GM21825 (cell line): Measurements from ENCODE around the gene PRR5L.
"Not testable (repeated sequence)": the region's sequence is repeated elsewhere in the genome, so short reads cannot be mapped to it uniquely, and the experiment has no call there.

ENCODE experiments used
- ATAC-seq: cut with Tn5 transposase; IDR thresholded peaks from one replicate; pipeline ENCODE4 v1.9.1; 2021; ENCODE audit warnings: mild to moderate bottlenecking, moderate library complexity; ENCODE audit not compliant: unreplicated experiment

The PRR5L gene

DNA sequence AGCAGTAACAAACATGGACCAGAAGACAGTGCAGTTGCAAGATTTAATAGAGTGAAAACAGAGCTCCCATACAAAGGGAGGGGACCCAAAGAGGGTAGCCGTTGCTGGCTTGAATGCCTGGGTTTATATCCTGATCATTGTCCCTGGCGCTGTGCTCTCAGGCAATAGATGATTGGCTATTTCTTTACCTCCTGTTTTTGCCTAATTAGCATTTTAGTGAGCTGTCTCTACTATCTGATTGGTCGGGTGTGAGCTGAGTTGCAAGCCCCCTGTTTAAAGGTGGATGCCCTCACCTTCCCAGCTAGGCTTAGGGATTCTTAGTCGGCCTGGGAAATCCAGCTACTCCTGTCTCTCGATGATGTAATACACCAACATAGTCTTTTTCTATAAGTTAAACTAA is 29.3 kb downstream of the PRR5L start:
- not testable (repeated sequence) for ATAC-seq

DNA sequence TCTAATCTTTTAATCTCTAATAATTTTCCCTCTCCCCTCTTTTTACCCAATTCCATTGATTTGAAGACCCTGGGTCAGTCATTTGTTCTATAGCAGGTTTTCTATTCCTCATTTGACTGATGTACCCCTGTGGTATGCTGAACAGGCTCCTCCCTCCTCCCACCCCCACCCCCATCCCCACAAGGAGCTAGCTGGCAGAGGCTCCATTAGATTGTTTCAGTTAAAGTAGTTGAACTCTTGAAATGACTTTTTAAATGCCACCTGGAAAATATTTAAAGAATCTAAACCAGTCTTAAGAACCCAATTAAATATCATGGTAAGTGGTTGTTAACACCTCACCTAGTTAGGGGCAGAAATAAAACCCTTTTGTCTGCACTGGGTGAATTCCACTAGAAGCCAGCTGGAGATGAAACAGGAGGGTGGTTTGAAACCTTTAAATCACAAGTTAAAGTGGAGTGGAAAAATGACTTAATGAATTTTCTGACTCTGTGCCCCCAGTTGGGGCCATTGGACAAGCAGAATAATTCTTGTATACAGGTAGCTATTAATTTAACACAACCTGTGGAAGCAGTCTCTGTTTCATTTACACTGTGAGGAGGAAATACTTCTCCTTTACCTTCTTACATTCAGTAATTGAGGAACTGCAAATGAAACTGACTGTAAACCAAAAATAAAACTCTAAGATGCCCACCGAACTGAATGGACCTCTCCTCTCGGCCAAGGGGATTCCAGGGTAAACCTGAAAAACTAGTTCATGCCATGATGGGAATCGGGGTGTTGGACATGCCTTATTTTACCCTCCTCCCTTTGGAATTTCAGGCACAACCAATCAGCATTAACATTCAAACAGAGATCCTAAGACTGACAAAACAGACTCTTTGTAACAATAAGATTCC is 30.7 kb downstream of the PRR5L start:
- ATAC-seq, result peak; percentile 75

DNA sequence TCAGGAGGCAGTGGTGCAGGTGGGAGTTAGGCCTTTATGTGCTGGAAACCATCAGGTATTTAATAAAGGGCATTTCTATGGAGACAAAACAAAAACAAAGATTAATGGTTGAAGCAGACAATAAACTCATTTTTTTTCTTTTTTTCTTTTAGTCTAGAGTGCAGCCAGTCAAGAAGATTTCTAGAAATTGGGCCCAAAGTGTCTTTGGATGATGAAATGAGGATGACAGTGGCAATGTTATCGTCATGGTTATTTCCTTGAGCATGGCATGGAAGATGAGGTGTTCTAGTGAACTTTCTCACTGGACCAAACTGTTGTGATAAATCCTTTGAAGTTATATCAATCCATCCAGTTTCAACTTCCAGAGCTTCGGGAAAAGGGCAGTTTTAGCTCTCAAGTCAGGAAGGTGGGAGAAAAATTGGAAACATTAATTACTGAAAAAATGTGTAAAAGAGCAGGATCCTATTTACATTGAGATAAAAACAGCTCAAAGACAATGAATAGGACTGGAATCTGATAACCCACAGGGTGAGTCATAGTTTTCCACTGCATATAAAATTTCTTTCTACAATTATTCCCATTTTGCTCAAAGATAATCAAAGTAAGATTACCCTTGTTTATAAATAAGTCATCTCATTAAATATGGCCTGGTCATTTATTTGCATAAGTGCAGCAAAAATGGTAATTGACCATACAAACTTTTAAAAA is 33.0 kb downstream of the PRR5L start:
- no peak for ATAC-seq

DNA sequence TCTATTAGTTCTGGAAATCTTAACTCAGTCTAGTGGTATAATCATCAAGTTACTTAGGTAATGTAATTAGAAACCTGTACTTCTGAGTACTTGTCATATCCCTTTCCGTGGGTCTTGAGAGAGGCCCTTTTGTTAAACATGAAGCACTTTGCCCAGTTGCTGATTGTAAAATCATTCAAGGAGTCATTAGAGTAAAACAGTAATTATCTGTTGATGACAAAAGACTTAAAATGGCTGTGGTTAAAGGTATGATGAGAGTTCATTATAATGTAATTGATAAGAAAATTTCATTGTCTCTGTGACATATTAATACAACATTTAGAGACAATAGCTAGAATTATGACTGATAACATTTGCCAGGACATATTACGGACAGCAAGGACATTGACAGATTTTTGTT is 34.3 kb downstream of the PRR5L start:
- ATAC-seq, result no peak

DNA sequence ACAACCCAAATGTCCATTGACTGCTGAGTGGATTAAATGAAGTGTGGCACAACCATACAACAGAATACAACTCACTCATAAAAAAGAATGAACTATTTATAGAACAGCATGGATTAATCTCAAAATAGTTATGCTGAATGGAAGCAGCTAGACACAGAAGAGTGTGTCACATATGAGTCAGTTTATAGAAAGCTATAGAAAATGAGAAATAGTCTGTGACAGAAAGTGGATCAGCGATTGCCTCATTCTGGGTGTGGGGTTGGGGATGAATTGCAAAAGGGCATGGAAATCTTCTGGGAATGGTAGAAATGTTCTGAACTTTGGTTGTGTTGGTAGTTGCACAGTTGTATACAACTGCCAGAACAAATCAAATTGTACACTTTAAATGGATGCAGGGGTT is 37.4 kb downstream of the PRR5L start:
- no peak for ATAC-seq

DNA sequence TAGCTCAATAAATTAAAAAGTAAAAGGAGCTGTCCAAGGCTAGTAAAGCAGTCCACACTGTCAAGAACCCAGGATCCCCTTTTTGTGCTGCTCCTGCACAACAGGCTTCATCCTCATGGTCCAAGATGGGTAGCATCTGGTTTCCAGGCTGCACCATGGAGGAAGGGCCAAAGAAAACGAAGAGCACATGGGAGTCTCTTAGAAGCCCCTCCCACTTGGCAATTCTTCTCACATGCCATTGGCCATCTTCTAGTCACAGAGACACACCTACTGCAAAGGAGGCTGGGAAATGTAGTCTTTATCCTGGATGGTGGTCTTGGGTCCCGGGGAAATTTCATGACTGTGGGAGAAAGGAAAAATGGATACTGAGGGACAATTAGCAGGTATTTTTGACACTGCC is 37.8 kb downstream of the PRR5L start:
- ATAC-seq, result no peak

DNA sequence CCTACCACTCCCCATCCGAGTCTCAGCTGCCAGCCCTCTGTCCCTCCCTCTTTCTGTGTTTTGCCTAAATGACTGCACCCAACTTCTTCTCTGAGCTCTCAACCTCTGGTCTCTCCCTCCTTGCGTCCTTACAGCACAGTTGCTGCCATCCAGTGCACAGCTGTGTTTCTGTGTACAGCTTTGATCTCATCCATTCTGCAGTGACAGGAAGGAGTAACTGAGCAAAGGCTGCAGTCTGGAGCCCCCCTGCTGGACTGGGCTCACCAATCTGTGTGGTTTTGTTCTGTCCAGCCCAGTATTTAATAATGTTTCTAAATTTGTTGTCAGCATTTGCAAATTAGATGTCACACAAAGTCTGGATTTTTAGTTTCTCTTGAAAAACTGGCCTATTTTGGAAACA is 43.8 kb downstream of the PRR5L start:
- no peak for ATAC-seq

DNA sequence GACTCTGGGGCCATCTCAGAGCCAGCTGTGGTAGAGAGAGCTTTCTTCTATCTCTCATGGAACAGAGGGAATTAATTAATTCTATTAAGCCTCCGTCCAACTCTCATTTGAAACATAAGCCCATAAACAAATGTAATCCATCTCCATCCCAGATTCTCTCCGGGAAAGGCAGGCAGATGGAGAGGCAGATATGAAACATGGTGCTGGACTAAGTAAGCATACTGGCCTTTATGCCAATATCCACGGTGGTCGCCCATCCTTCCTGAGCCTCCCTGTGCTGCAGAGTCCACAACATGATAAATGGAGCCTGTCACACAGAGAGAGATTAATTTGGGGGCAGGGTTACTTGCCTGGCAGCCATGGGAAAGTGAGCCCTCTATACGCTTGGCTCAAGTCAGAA is 44.8 kb downstream of the PRR5L start:
- no peak for ATAC-seq

DNA sequence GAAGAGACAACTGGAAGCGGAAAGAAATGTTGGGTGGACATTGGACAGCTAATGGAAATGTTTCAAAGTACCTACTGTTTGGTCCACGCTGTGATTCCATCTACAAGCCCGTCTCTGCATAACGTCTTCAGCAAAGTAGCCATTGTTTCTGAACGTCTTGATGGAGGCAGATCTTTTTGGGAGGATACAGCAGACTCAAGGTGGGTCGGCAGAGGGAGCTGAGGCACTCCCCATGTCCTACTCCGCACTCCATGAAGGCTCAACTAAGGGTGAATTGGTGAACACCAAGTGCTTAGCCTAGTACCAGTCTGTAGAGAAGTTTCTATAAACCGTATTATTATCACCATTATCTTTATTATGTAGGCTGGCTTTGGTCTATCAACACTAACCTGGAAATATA is 45.8 kb downstream of the PRR5L start:
- no peak for ATAC-seq

DNA sequence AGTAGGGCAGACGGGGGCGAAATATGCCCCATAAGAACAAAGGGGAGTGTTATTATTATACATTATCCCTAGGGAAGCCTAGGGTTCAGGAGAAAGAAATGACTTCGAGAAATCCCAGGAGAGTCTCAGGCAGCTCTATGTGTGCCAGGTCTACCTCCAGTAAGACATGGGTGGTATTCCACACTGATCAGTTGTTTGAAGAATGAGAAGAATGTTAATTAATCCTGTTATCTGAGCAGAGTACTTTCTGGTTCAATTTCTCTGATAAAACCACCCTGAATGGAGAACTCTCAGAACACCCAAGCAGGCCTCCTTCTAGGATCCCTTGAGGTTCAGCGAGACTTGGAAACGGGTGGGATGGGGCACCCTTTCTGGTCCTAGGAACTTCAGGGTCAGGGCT is 46.2 kb downstream of the PRR5L start:
- no peak for ATAC-seq

DNA sequence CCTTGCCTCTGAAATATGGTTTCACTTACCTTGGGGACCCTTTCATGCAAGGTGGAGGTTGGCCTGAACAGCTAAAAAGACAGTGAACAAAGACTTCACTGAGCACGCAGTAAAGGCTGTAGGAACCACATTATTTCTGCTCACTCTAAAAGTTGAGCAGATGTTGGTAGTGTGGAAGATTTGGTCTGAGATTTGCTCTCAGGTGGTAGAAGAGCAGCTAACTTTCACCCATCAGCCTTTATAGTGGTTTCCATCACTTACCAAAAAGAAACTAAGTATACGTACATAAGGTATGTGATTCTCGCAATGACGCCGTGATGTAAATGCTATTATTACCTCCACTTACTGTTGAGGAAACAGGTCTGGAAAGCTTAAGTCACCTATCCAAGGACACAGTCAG is 47.3 kb downstream of the PRR5L start:
- ATAC-seq, result no peak

DNA sequence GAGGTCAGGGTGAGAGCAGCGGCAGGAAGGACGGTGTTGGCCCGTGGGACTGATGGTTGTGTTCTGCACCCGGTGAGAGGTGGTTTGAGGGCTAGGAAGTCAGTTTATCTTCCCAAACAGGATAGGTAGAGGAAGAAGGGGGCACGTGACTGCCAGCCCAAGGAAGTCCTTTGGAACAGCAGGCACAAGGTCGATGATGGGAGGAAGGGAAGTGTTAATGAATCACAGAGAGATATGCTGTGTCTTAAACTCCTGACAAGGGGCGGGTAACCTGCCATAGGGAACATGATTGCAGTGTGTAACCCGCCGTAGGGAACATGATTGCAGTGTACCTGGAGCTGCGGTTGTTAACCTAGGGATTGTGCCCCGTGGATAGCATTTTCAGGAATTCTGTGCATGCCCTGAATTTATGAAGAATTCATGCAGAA is 49.0 kb downstream of the PRR5L start:
- no peak for ATAC-seq

DNA sequence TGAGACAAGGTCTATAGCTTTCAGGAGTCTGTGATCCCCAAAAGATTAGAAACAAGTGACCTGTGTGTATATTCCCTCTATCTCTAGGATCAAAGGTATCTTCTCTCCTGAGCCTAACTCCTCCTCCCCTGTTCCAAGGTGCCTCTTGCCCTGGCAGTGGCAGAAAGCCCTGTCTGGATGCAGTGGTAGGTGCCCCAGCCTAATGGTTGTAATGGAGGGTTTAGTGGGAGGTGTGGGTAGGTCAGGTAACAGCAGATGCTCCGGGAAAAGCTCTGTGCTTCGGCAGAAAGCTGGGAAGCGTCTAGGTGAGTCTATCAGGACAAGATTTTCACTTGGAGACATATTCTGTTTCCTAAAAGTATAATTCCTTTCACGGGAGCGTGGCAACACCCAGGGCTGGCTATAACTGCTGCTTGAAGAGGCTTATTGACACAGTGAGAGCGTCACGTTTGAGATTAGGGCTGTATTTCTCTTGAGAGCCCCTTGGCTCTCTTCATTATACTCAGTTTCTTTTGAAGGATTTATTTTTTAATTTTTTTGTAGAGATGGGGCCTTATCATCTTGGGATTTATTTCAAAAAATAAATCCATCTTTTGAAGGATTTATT is 49.5 kb downstream of the PRR5L start:
- ATAC-seq, result no peak

DNA sequence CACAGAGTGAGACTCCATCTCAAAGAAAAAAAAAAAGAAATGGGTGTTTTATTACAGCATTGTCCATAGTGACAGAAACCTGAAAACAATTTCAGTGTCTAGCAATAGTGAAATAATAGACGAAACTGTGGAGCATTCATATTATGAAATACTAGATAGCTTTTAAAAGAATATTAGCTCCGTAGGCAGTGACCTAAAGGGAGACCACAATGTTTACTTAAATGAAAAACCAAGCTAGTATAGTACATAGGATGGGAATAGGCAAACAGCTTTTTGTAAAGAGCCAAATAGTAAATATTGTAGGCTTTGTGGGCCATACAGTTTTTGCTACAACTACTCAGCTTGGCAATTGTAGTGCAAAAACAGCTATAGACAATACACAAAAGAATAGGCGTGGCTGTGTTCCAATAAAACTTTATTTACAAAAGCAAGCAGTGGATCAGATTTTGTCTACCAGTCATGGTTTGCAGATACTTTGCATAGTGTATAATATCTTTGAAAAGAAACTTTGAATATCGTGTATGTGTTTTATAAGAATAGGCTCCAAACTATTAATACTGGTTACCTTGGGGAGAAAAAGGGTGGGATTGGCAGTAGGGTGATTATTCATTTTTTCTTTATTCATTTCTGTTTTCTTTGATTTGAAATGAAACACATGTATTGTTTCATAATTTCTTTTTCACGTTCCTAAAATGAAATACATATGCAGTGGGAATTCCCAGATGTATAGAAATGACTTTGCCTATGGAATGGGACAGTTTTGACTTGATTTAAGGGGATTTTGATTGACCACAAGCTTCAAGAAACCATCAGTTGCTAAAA is 50.7 kb downstream of the PRR5L start:
- ATAC-seq, result no peak

DNA sequence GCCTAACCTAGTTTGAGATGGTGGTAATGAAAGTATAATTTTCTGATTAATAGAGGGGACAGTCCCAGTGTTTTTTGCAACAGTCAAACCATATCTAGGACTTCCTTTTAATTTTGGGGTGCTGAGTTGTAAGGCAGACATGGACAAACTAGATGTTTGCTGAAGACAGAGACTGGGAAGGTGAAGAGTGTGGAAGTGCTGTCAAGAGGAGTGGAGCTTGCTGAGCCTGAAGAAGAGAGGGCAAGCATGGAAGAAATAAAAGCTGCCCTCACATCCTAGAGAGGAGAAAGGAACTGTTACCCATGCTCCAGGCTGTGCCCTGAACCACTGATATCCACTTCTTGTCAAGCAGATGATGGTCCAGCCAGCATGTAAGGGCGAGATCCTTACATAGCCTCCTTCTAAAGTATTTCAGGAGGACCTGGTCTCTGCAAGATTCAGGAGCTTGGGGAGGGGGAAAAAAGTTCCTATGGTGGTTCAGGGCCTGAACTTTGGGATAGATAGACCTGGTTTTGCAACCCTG is 51.4 kb downstream of the PRR5L start:
- ATAC-seq, result no peak

DNA sequence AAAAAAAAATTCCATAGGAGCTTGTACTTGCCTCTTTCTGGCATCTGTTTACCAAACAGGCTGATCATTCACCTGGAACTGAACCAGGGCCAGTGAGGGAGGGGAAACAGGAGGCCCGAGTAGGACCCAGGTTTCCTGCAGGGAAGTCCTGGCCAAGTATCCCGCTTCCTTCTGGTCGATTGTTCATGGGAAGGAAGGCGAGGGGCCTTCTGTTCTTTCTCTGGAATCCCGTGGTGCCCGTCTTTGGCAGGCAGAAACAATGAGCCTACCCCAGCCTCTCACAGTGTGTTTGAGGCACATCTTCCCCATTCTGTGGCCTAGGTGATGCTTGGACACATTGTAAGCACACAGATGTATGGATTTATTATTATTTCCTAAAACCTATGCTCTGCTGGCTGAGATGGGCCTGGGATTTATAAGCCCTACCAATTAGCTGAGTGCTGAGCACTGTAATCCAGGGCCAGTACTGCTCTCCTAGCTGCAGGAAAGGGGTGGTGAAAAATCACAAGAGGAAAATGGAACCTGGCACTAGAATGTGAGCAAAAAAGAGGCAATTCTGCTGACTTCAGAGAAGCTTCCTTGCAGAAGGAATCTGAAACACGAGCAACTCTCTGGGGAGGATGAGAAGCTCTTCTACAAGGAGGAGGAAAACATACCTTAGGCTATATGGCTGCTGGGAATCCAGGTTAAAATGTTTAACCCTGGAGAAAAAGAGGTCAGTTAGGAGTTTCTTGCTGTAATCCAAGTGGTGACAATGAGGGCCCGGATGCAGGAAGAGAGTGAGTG is 53.5 kb downstream of the PRR5L start:
- ATAC-seq, result no peak

DNA sequence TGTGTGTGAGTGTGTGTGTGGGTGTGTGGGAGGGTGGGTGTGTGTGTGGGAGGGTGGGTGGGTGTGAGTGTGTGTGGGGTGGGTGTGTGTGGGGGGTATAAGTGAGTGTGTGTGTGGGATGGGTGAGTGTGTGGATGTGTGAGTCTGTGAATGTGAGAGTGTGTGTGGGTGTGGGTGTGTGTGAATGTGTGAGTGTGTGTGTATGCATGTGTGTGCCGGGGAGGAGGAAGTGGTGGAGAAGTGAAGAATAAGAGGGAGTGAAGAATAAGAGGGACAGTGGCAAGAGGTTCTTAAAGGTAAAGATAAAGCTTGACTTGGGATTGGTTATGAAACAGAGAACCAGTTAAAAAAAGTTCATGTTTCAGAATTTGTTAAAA is 54.0 kb downstream of the PRR5L start:
- no peak for ATAC-seq

DNA sequence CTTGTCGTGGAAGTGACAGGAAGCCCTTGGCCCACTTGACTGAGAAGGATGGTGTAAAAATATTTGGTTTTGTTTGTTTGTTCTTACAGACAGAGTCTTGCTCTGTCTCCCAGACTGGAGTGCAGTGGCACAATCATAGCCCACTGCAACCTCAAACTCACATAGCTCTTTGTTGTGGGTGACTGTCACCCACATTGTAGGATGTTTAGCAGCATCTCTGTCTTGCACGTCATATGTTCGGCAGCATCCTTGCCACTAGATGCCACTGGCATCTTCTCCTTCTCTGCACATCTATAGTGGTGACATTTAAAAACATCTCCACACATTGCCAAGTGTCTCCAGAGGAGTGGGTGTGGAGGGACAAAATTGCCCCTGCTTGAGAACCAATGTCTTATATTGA is 56.8 kb downstream of the PRR5L start:
- ATAC-seq, result no peak

DNA sequence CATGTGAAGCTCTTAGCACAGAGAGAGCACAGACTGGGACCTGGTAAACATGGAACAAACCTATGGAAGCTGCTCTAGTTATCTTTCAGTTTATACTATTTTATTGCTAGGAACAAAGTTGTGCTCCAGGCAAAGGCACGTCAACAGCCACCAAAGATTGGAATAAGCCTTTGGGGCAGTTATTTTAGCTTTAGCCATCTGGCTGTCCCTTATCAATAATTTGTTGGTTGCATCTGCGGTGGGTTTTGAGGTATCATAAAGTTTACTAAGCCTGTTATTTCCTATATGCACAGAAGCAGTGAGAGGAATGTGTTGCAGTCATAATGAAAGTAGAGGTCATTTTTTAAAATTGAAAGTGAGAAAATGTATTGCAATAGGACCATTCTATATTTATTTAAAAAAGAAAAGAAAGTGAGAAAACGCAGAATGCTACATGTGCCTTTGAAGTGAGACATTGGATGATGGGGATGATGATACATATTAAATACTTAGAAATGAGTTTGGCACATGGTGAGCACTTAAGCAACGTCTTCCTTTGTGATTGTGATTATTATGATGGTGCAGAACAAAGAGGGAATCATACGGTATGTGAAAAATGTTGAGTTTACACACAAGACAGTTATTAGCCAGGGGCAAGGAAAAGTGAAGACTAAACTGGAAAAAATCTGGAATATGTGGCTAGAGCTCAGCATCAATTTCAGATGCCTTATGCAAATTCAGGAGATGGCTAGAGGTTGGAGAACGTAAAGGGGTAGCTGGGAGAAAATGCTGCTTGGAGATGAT is 58.3 kb downstream of the PRR5L start:
- peak; percentile 76 for ATAC-seq
